GM12878 (cell line): ENCODE results near the gene GH1. TPM values are rescaled to one million over a fixed set of nuclear protein-coding genes. Genes with fewer than 3 reads are reported as not detected.

Experiments
- ATF3 ChIP-seq: IDR thresholded peaks from 2 replicates; pipeline ENCODE4 v1.6.1; 2011; ENCODE audit warnings: low read depth, mild to moderate bottlenecking, low read length, moderate library complexity, borderline replicate concordance; ENCODE audit errors: extremely low read depth
- BCL3 ChIP-seq: IDR thresholded peaks from 2 replicates; pipeline ENCODE4 v1.6.1; 2011; ENCODE audit warnings: borderline replicate concordance, low read depth, mild to moderate bottlenecking, moderate library complexity, low read length; ENCODE audit not compliant: insufficient read depth, poor library complexity, severe bottlenecking
- BHLHE40 ChIP-seq, 2 experiments: fragments of 450-650 bp in 1 of 2; IDR thresholded peaks; 2 replicates each; pipeline ENCODE4 v1.6.1; 2011 to 2017; ENCODE audit warnings: low read depth in 2 of 2, borderline replicate concordance in 1 of 2, improper control_type of control experiment in 1 of 2, low read length in 1 of 2, mild to moderate bottlenecking in 1 of 2
- CBX3 ChIP-seq: fragments of 200-600 bp; sonication (generic); IDR thresholded peaks from 2 replicates; pipeline ENCODE4 v1.6.1; 2016; ENCODE audit warnings: low read depth, borderline replicate concordance
- CREM ChIP-seq: IDR thresholded peaks from 2 replicates; pipeline ENCODE4 v1.6.1; 2014; ENCODE audit warnings: antibody characterized with exemption, low read depth
- ETV6 ChIP-seq, 2 experiments: fragments of 450-650 bp in 1 of 2; IDR thresholded peaks in 1 of 2; conservative IDR thresholded peaks in 1 of 2; 2 replicates each; pipeline ENCODE4 v1.6.1; 2014; ENCODE audit warnings: antibody characterized with exemption in 1 of 2, borderline replicate concordance in 1 of 2, low read depth in 1 of 2, mild to moderate bottlenecking in 1 of 2, moderate library complexity in 1 of 2
- HDGF ChIP-seq: fragments of 450-650 bp; IDR thresholded peaks from 2 replicates; pipeline ENCODE4 v1.6.1; 2016; ENCODE audit warnings: antibody characterized with exemption
- HSF1 ChIP-seq: fragments of 150-350 bp; IDR thresholded peaks from 2 replicates; pipeline ENCODE4 v1.6.1; 2014; ENCODE audit warnings: mild to moderate bottlenecking, low read depth, low read length
- KAT2A ChIP-seq: conservative IDR thresholded peaks from 2 replicates; pipeline ENCODE4 v1.6.1; 2011; ENCODE audit warnings: low read depth, low read length; ENCODE audit not compliant: control insufficient read depth
- RAD51 ChIP-seq: fragments of 450-650 bp; IDR thresholded peaks from 2 replicates; pipeline ENCODE4 v1.6.1; 2016; ENCODE audit warnings: moderate library complexity, mild to moderate bottlenecking, inconsistent platforms
- RCOR1 ChIP-seq: conservative IDR thresholded peaks from 2 replicates; pipeline ENCODE4 v1.6.1; 2012; ENCODE audit warnings: low read depth, low read length, improper control_type of control experiment
- STAT3 ChIP-seq: IDR thresholded peaks from 2 replicates; pipeline ENCODE4 v1.6.1; 2011; ENCODE audit warnings: low read depth, low read length, improper control_type of control experiment
- USF1 ChIP-seq: IDR thresholded peaks from 2 replicates; pipeline ENCODE4 v1.6.1; 2011; ENCODE audit warnings: borderline replicate concordance, low read depth, mild to moderate bottlenecking, moderate library complexity, mixed read lengths, low read length; ENCODE audit not compliant: insufficient read depth; ENCODE audit errors: extremely low read length
- YY1 ChIP-seq: IDR thresholded peaks from 2 replicates; pipeline ENCODE4 v1.6.1; 2011; ENCODE audit warnings: low read depth, mild to moderate bottlenecking, low read length
- polyA plus RNA-seq, 11 experiments: library from polyadenylated mRNA; depleted of rRNA in 4 of 11; unstranded in 6 of 11; stranded (reverse) in 5 of 11; fragments of >200 nt; fragmentation: Nextera tagmentation in 4 of 11; fragmentation: Illumina TruSeq in 1 of 11; extraction: Ambion mirVana in 4 of 11; extraction: Trizol in 1 of 11; gene quantifications; 1 replicate in 1 of 11; 2 replicates in 10 of 11; pipeline versions ENCODE4 v1.2.1 to v1.2.3, GENCODE V29; 2011 to 2016; ENCODE audit warnings: inconsistent platforms in 2 of 11, missing spikeins in 2 of 11, low read depth in 1 of 11
- total RNA-seq, 4 experiments: library from RNA; depleted of rRNA in 3 of 4; stranded (reverse); fragments of >200 nt in 3 of 4; fragmentation: Illumina TruSeq in 1 of 4; extraction: Trizol in 1 of 4; gene quantifications; 2 replicates each; pipeline versions ENCODE4 v1.2.1 to v1.2.3, GENCODE V29; 2013 to 2021

GH1 gene
- total and polyA plus RNA-seq, 10 of the 15 experiments (the other 5 are each of a cell fraction or from before 2014, with no cell fraction given), result 0.13 to 0.42 TPM; not detected in 8

GRCh38 chr17:63945784-63946439, 27.3 kb upstream of the GH1 start (continued):
- TF ChIP-seq BCL3, result no peak
- peak; percentile 87 for TF ChIP-seq USF1
- no peak for TF ChIP-seq YY1
- TF ChIP-seq HDGF, result peak; percentile 16; the same call in 1 of the 2 replicates
- no peak for TF ChIP-seq CREM
- no peak for TF ChIP-seq CBX3
- TF ChIP-seq ATF3, result peak; percentile 60; the same call in 1 of the 2 replicates
- peak; percentile 92 for TF ChIP-seq RAD51
- no peak for TF ChIP-seq HSF1
- no peak for TF ChIP-seq STAT3
- no peak for TF ChIP-seq RCOR1
- TF ChIP-seq BHLHE40 (IDR thresholded peaks at IDR 0.05; ENCODE audit: borderline replicate concordance in 1 of 2, low read depth in 2 of 2, low read length in 1 of 2), result peak; percentile 87 to 94
- TF ChIP-seq KAT2A, result no peak
- no peak for TF ChIP-seq ETV6 (conservative IDR thresholded peaks at IDR 0.05 in 1 of 2, IDR thresholded peaks at IDR 0.05 in 1 of 2; ENCODE audit: borderline replicate concordance in 1 of 2, low read depth in 1 of 2)
